IMR-90 (cell line): ENCODE data around the gene C20orf144. TPM values are rescaled to one million over a fixed set of nuclear protein-coding genes. Genes with fewer than 3 reads are reported as not detected.

Source experiments
- ATAC-seq: fragments of 200-7000 bp; cut with Tn5 transposase; 2 replicates; pipeline ENCODE4 v1.9.1; 2020; ENCODE audit warnings: low read depth, mild to moderate bottlenecking, moderate library complexity
- BruUV-seq: library from RNA; stranded (reverse); fragments of 400-500 nt; replicated peaks from 2 replicates; lab custom pipeline; 2021; lab: Mats Ljungman, UMichigan
- CTCF ChIA-PET: fragments of 300-600 bp; formaldehyde crosslinking; extraction: SDS; loops from one replicate; lab custom pipeline; 2021; ENCODE audit warnings: antibody characterized with exemption; lab: Yijun Ruan, JAX
- POLR2A ChIA-PET: fragments of 300-600 bp; sonication (Branson Sonifier 250); formaldehyde crosslinking; loops from one replicate; lab custom pipeline; 2022; ENCODE audit warnings: antibody characterized with exemption; ENCODE audit not compliant: unreplicated experiment; lab: Charles Lee
- DNase-seq: peaks from one replicate; pipeline ENCODE4 v3.0.0; 2013
- H2AFZ ChIP-seq: replicated peaks from 2 replicates; pipeline ENCODE3; 2013; ENCODE audit warnings: low read length, mild to moderate bottlenecking; ENCODE audit not compliant: poor library complexity
- H2AK5ac ChIP-seq: 2 replicates; pipeline ENCODE4 v1.6.1; 2013; ENCODE audit warnings: low read depth, low read length, inconsistent platforms
- H2AK9ac ChIP-seq: replicated peaks from 2 replicates; pipeline ENCODE3; 2013; ENCODE audit warnings: mild to moderate bottlenecking, low read depth, low read length, moderate library complexity; ENCODE audit not compliant: poor library complexity
- H2BK120ac ChIP-seq: 2 replicates; pipeline ENCODE4 v1.6.1; 2013; ENCODE audit warnings: low read depth, low read length, inconsistent platforms
- H2BK15ac ChIP-seq: 3 replicates; pipeline ENCODE4 v1.6.1; 2013; ENCODE audit warnings: low read depth, low read length, inconsistent platforms
- H2BK20ac ChIP-seq: 2 replicates; pipeline ENCODE4 v1.6.1; 2013; ENCODE audit warnings: low read depth, mild to moderate bottlenecking, inconsistent platforms, low read length, moderate library complexity
- H2BK5ac ChIP-seq: 2 replicates; pipeline ENCODE4 v1.6.1; 2013; ENCODE audit warnings: mild to moderate bottlenecking, low read depth, low read length, inconsistent platforms; ENCODE audit not compliant: poor library complexity, severe bottlenecking
- H3K14ac ChIP-seq: replicated peaks from 2 replicates; pipeline ENCODE4 v1.6.1; 2013; ENCODE audit warnings: low read depth, low read length, inconsistent platforms
- H3K18ac ChIP-seq: 2 replicates; pipeline ENCODE4 v1.6.1; 2013; ENCODE audit warnings: low read depth, low read length, control low read depth
- H3K23ac ChIP-seq: 2 replicates; pipeline ENCODE4 v1.6.1; 2013; ENCODE audit warnings: low read depth, low read length, inconsistent platforms
- H3K27ac ChIP-seq: 2 replicates; pipeline ENCODE4 v1.5.1; 2013; ENCODE audit warnings: mild to moderate bottlenecking, control low read depth, low read length; ENCODE audit not compliant: insufficient read depth
- H3K27me3 ChIP-seq: 2 replicates; pipeline ENCODE4 v1.6.1; 2013; ENCODE audit warnings: low read length; ENCODE audit not compliant: control insufficient read depth, insufficient read depth
- H3K36me3 ChIP-seq: 2 replicates; pipeline ENCODE4 v1.6.1; 2013; ENCODE audit warnings: low read length, mixed read lengths; ENCODE audit not compliant: control insufficient read depth, insufficient read depth
- H3K4ac ChIP-seq: 2 replicates; pipeline ENCODE4 v1.6.1; 2013; ENCODE audit warnings: low read depth, low read length, inconsistent platforms
- H3K4me1 ChIP-seq: 2 replicates; pipeline ENCODE4 v1.6.1; 2013; ENCODE audit warnings: low read length, mixed read lengths; ENCODE audit not compliant: control insufficient read depth, insufficient read depth
- H3K4me2 ChIP-seq: 2 replicates; pipeline ENCODE4 v1.6.1; 2013; ENCODE audit warnings: low read depth, mild to moderate bottlenecking, control low read depth, low read length, moderate library complexity
- H3K4me3 ChIP-seq: 2 replicates; pipeline ENCODE4 v1.5.1; 2013; ENCODE audit warnings: low read depth, mild to moderate bottlenecking, control low read depth, low read length, moderate library complexity; ENCODE audit not compliant: insufficient read depth
- H3K56ac ChIP-seq: 2 replicates; pipeline ENCODE4 v1.6.1; 2013; ENCODE audit warnings: low read length, inconsistent platforms; ENCODE audit not compliant: insufficient read depth; ENCODE audit errors: extremely low read depth
- H3K79me1 ChIP-seq, 2 experiments: 2 replicates each; pipeline ENCODE4 v1.6.1; 2013; ENCODE audit warnings: low read length in 2 of 2, inconsistent platforms in 1 of 2, low read depth in 1 of 2
- H3K9ac ChIP-seq: 2 replicates; pipeline ENCODE4 v1.6.1; 2013; ENCODE audit warnings: low read depth, low read length, control low read depth
- H3K9me1 ChIP-seq: 2 replicates; pipeline ENCODE4 v1.6.1; 2013; ENCODE audit warnings: low read length, inconsistent platforms; ENCODE audit not compliant: insufficient read depth
- H3K9me3 ChIP-seq: 2 replicates; pipeline ENCODE4 v1.6.1; 2013; ENCODE audit warnings: low read length; ENCODE audit not compliant: control insufficient read depth, insufficient read depth
- H4K20me1 ChIP-seq: 2 replicates; pipeline ENCODE4 v1.6.1; 2013; ENCODE audit warnings: low read length, inconsistent platforms; ENCODE audit not compliant: insufficient read depth
- H4K5ac ChIP-seq: 2 replicates; pipeline ENCODE4 v1.6.1; 2013; ENCODE audit warnings: mild to moderate bottlenecking, low read depth, low read length, control low read depth
- H4K8ac ChIP-seq, 2 experiments: 2 replicates each; pipeline ENCODE4 v1.6.1; 2013; ENCODE audit warnings: low read depth in 2 of 2, low read length in 2 of 2, control low read depth in 1 of 2, inconsistent platforms in 1 of 2
- H4K91ac ChIP-seq: 2 replicates; pipeline ENCODE4 v1.6.1; 2013; ENCODE audit warnings: low read depth, low read length, inconsistent platforms; ENCODE audit not compliant: insufficient read depth
- BHLHE40 ChIP-seq: fragments of 150-350 bp; IDR thresholded peaks from 2 replicates; pipeline ENCODE4 v1.6.1; 2016; ENCODE audit warnings: mild to moderate bottlenecking, low read depth, low read length
- CEBPB ChIP-seq: IDR thresholded peaks from 2 replicates; pipeline ENCODE4 v1.6.1; 2012; ENCODE audit warnings: low read depth, low read length, improper control_type of control experiment
- CHD1 ChIP-seq: IDR thresholded peaks from 2 replicates; pipeline ENCODE4 v1.6.1; 2012; ENCODE audit warnings: low read depth, low read length, improper control_type of control experiment
- FOS ChIP-seq: fragments of 150-350 bp; IDR thresholded peaks from 2 replicates; pipeline ENCODE4 v1.6.1; 2016; ENCODE audit warnings: low read depth, low read length
- MAZ ChIP-seq: IDR thresholded peaks from 2 replicates; pipeline ENCODE4 v1.6.1; 2012; ENCODE audit warnings: low read depth, mild to moderate bottlenecking, low read length, improper control_type of control experiment, moderate library complexity, borderline replicate concordance
- NFE2L2 ChIP-seq: fragments of 150-350 bp; IDR thresholded peaks from 2 replicates; pipeline ENCODE4 v1.6.1; 2016; ENCODE audit warnings: low read depth, mild to moderate bottlenecking, low read length
- RAD21 ChIP-seq: IDR thresholded peaks from 2 replicates; pipeline ENCODE4 v1.6.1; 2012; ENCODE audit warnings: low read length, improper control_type of control experiment
- RFX5 ChIP-seq: IDR thresholded peaks from 2 replicates; pipeline ENCODE4 v1.8.0; 2012; ENCODE audit warnings: low read depth, mild to moderate bottlenecking, low read length, moderate library complexity
- SMC3 ChIP-seq: fragments of 150-350 bp; IDR thresholded peaks from 2 replicates; pipeline ENCODE4 v1.6.1; 2016; ENCODE audit warnings: low read depth, mild to moderate bottlenecking, antibody characterized with exemption, low read length, moderate library complexity
- WGBS, 2 experiments: methylation state at CpG; one replicate each; pipeline versions ENCODE4 v1.1.5 to v1.1.7; 2013; ENCODE audit warnings: missing lambda C conversion rate in 2 of 2; ENCODE audit not compliant: insufficient read length in 1 of 2; ENCODE audit errors: extremely low coverage in 2 of 2; 5-methylcytosine and 5-hydroxymethylcytosine counted together
- dilution Hi-C: fragments of 300-500 bp; cut with HindIII; formaldehyde crosslinking; loops from one replicate; pipeline ENCODE4 v1.14.3; 2018; ENCODE audit warnings: low sequenced_read_pairs; ENCODE audit not compliant: unreplicated experiment
- in situ Hi-C: fragments of 300-500 bp; cut with MboI; formaldehyde crosslinking; loops from 3 replicates; pipeline ENCODE4 v1.14.3; 2019; ENCODE audit warnings: low sequenced_read_pairs, inconsistent platforms, mixed read lengths
- intact Hi-C: fragments of 100-400 bp; cut with micrococcal nuclease; formaldehyde crosslinking; loops from 2 replicates; pipeline ENCODE4 v1.10.0; 2022
- polyA plus RNA-seq, 3 experiments: library from polyadenylated mRNA; depleted of rRNA; stranded (reverse); fragments of >200 nt; gene quantifications; 2 replicates each; pipeline ENCODE4 v1.2.3, GENCODE V29; 2012; ENCODE audit warnings: low replicate concordance in 1 of 3
- total RNA-seq: library from RNA; depleted of rRNA; stranded (reverse); fragments of >200 nt; gene quantifications from 2 replicates; pipeline ENCODE4 v1.2.3, GENCODE V29; 2012
- TF ChIP-seq, protein P1 (sequence below): fragments of 150-350 bp; IDR thresholded peaks from 2 replicates; pipeline ENCODE4 v1.6.1; 2017; ENCODE audit warnings: mild to moderate bottlenecking, antibody characterized with exemption, low read length, low read depth
- TF ChIP-seq, protein P2 (sequence below): fragments of 150-350 bp; IDR thresholded peaks from 2 replicates; pipeline ENCODE4 v1.6.1; 2016; ENCODE audit warnings: low read depth, mild to moderate bottlenecking, low read length, moderate library complexity, borderline replicate concordance
- TF ChIP-seq, protein P3 (sequence below): conservative IDR thresholded peaks from 2 replicates; pipeline ENCODE4 v1.5.1; 2012; ENCODE audit warnings: mild to moderate bottlenecking, low read depth, low read length, improper control_type of control experiment

The C20orf144 gene
- total and polyA plus RNA-seq, 2 of the 4 experiments (the other 2 are of a cell fraction): under 0.01 to 0.19 TPM

DNA sequence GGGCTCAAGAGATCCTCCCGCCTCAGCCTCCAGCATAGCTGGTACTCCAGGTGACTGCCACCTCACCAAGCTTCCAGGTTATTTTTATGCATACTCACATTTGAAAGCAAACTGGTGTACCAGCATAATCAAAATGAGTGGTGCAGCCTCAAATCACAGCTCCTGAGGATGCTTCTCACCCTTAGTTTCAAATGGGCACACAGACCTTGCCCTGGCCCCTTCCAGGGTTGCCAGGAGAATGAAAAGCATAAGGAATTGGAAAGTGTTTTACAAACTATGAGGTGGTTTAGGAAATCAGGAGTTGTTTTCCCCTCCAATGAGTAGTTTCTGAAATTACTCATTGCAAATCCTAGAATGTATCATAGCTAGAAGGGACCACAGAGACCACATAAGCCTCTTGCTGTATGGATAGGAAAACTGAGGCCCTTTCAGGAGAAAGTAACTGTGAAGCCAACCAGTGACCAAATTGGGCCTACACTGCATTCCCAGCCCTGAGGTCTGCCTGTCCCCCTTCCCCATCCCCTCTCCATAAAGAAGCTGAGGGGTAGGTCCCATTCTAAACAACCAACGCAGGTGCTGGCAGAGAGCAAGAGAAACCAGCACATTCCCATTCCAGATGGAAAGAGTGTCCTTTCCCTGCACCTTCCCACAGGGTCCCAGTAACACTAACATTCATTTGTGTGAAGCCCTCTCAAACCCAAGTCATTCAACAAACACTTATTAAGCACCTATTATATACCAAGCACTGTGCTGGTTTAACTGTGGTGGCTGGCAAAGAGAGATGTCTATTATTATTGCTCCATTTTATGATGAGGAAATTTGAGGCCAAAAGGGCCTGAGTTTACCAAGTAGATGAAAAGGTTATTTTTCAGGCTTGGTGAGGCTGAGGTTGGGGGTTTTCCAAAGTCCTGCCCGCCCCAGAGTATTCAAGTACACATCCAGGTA lies 26.1 kb downstream of the C20orf144 start (continued):
- TF ChIP-seq, protein P1, sequence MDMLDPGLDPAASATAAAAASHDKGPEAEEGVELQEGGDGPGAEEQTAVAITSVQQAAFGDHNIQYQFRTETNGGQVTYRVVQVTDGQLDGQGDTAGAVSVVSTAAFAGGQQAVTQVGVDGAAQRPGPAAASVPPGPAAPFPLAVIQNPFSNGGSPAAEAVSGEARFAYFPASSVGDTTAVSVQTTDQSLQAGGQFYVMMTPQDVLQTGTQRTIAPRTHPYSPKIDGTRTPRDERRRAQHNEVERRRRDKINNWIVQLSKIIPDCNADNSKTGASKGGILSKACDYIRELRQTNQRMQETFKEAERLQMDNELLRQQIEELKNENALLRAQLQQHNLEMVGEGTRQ: no peak

DNA sequence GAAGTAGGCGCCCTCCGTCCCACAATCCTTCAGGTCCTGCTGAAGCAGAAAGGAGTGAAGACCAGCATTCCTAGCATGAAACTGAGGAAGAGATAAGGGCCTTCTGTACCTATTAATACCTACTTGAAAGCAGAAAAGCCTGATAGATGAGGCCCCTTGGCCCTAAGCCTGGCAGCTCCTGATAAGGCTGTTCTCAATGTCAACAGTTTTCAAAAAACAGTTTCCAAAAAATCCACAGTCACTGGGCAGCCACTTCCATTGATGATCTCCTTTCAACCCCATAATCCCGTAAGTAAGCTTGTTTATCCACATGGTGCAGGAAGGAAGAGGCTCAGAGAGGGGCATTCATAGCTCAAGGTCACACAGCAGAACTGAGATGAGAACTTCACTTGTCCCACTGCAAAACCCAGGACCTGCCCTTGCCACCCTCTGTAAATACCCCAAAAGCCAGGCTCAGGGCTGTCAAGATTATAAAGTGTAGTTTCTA lies 26.9 kb downstream of the C20orf144 start:
- Histone ChIP-seq H3K27me3 (no peaks in the 10 kb centered on the region), H3K9me1 (0 out of 2 replicates have a peak, but pooled peaks cover 13% of the 10 kb centered on the region), H3K79me1 (peaks cover 4 to 16% of the 10 kb centered on the region in 2 experiments; a peak in 2 of 4 replicates), H3K4me2 (no peak overlapping the region), H3K56ac (no peak overlapping the region), H3K9ac (no peak overlapping the region), H4K20me1 (no peaks in the 10 kb centered on the region), H2BK120ac (no peak overlapping the region), H2AK9ac (no peak overlapping the region), H4K8ac (no peak overlapping the region), H3K4ac (no peak overlapping the region), H3K4me3 (no peak overlapping the region), H3K4me1 (peaks cover 9% of the 10 kb centered on the region), H2AK5ac (no peak overlapping the region), H2BK5ac (no peak overlapping the region), H2BK20ac (no peak overlapping the region), H2AFZ (no peak overlapping the region), H4K91ac (no peak overlapping the region), H4K5ac (no peak overlapping the region), H2BK15ac (no peak overlapping the region), H3K23ac (no peak overlapping the region), H3K9me3 (no peaks in the 10 kb centered on the region), H3K27ac (no peak overlapping the region), H3K36me3 (no peaks in the 10 kb centered on the region), H3K18ac (no peak overlapping the region), H3K14ac (no peak overlapping the region)
- POLR2A ChIA-PET: no interaction called here
- dilution Hi-C loops (no loop called here), intact Hi-C loops (no loop called here), in situ Hi-C loops (no loop called here)
- CTCF ChIA-PET: no interaction called here
- BruUV-seq: no TSS peak
- DNase-seq (no peak), ATAC-seq (no peak)
- WGBS, 2 experiments: no CpG with 5 or more reads among the region's 3 CpGs
- TF ChIP-seq NFE2L2 (no peak), BHLHE40 (no peak), FOS (no peak), SMC3 (no peak), RFX5 (no peak), CEBPB (no peak), MAZ (no peak), CHD1 (no peak), RAD21 (no peak)
- TF ChIP-seq, protein P2, sequence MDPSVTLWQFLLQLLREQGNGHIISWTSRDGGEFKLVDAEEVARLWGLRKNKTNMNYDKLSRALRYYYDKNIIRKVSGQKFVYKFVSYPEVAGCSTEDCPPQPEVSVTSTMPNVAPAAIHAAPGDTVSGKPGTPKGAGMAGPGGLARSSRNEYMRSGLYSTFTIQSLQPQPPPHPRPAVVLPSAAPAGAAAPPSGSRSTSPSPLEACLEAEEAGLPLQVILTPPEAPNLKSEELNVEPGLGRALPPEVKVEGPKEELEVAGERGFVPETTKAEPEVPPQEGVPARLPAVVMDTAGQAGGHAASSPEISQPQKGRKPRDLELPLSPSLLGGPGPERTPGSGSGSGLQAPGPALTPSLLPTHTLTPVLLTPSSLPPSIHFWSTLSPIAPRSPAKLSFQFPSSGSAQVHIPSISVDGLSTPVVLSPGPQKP: no peak
- TF ChIP-seq, protein P3, sequence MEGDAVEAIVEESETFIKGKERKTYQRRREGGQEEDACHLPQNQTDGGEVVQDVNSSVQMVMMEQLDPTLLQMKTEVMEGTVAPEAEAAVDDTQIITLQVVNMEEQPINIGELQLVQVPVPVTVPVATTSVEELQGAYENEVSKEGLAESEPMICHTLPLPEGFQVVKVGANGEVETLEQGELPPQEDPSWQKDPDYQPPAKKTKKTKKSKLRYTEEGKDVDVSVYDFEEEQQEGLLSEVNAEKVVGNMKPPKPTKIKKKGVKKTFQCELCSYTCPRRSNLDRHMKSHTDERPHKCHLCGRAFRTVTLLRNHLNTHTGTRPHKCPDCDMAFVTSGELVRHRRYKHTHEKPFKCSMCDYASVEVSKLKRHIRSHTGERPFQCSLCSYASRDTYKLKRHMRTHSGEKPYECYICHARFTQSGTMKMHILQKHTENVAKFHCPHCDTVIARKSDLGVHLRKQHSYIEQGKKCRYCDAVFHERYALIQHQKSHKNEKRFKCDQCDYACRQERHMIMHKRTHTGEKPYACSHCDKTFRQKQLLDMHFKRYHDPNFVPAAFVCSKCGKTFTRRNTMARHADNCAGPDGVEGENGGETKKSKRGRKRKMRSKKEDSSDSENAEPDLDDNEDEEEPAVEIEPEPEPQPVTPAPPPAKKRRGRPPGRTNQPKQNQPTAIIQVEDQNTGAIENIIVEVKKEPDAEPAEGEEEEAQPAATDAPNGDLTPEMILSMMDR: no peak
